A673 (cell line): Measurements from ENCODE around the gene ZNF664.

Experiments used
- CTCF ChIP-seq: fragments of 300-800, 200-600 bp; sonication (generic); conservative IDR thresholded peaks from 2 replicates; pipeline ENCODE4 v1.5.1; 2017; ENCODE audit warnings: low read depth, mild to moderate bottlenecking, antibody characterized with exemption, low read length, moderate library complexity, mixed read lengths
- EZH2 ChIP-seq: fragments of 200-600 bp; sonication (generic); IDR thresholded peaks from 2 replicates; pipeline ENCODE4 v1.6.1; 2017; ENCODE audit warnings: borderline replicate concordance, low read depth, mild to moderate bottlenecking, mixed read lengths, antibody characterized with exemption, low read length; ENCODE audit not compliant: poor library complexity, severe bottlenecking

GRCh38 chr12:124018539-124018938, 45.5 kb downstream of the ZNF664 start:
- TF ChIP-seq CTCF = no peak
- TF ChIP-seq EZH2 = no peak
